RKO (cell line): ENCODE data around the gene CD300LG.
"Not testable (repeated sequence)": the region's sequence is repeated elsewhere in the genome, so short reads cannot be mapped to it uniquely, and the experiment has no call there.

Experiments
- DNase-seq: peaks from one replicate; pipeline ENCODE4 v3.0.0-alpha.2; 2016; ENCODE audit warnings: low spot score

Gene CD300LG, protein sequence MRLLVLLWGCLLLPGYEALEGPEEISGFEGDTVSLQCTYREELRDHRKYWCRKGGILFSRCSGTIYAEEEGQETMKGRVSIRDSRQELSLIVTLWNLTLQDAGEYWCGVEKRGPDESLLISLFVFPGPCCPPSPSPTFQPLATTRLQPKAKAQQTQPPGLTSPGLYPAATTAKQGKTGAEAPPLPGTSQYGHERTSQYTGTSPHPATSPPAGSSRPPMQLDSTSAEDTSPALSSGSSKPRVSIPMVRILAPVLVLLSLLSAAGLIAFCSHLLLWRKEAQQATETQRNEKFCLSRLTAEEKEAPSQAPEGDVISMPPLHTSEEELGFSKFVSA

DNA sequence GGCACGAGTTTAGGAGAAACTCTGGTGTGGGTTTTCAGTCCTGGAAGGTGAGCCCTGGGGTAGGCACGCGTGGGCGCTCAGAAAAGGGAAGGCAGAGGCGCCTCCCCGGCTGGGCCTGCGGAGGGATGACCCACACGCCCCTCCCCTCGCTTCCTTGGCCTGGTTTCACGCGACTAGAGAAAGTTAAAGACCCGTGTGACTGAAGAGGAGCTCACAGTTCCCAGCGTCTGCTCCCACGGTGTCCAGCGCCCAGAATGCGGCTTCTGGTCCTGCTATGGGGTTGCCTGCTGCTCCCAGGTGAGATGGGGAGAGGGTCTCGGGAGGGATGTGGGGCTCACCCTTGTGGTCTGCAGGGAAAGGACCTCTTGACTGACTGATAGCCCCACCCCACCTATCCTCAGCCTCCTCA lies at the start of gene CD300LG:
Gene CD300LG (plus strand): TSS at position 214 of the 409 bp plus-strand sequence. CDS start 41 bp downstream, at position 255.
- DNase-seq, result no peak

DNA sequence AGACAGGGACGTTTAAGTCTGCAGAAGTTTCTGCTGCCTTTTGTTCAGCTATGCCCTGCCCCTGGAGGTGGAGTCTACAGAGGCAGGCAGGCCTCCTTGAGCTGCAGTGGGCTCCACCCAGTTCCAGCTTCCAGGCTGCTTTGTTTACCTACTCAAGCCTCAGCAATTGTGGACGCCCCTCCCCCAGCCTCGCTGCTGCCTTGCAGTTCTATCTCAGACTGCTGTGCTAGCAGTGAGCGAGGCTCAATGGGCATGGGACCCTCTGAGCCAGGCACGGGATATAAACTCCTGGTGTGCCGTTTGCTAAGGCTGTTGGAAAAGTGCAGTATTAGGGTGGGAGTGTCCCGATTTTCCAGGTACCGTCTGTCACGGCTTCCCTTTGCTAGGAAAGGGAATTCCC lies 49.0 kb upstream of the CD300LG start:
- not testable (repeated sequence) for DNase-seq

DNA sequence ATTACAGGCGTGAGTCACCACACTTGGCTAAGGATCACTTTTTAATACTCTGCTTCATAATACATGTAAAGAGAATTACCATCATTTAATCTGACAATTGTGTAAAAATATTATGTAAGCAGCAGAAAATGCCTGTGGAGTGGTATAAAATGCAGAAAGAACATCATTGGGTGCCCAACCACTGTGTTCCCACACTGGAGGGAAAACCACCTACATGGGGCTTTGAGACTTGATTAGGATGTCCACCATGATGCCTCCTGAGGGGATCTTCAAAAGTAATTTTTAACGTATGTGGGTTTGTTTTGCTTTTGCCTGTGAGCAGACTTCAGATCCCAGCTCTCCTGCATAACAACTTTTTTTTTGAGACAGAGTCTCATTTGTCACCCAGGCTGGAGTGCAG lies 47.9 kb upstream of the CD300LG start:
- no peak for DNase-seq

DNA sequence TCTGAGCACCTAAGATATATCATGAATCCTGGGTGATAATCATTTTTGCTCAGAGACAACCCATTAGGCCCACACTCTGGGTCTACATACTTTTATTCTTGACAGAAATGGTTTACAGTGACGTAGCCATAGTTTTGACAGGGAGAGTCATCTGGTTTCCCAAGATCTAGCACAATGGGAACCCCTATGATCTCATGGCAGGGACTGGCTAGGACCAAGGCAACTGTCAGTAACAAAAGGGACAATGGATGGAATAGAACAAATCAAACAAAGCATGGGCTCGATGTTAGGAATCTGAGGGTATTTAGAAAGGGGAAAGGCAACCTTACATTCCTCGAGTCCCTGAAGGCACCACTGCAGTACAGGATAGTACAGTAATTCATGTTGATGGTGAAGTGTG lies 46.2 kb upstream of the CD300LG start:
- no peak for DNase-seq

DNA sequence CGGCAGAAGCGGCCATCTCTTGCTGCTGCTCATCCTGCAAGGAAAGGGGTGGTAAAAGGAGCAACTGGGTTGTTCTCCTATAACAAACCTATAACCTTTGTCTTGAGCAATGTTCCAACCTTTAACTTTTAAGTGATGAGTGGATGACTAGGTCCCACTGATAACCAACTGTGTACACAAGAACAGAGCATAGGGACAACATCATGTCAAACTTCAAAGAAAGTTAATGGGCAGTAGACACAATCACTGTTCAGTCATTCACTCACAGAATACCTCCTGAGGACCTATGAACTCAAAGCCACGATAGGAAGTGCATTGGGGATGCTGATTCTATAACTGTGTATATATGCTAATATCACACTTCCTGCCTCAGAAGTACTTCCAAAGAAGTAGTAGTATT lies 45.1 kb upstream of the CD300LG start:
- no peak for DNase-seq

DNA sequence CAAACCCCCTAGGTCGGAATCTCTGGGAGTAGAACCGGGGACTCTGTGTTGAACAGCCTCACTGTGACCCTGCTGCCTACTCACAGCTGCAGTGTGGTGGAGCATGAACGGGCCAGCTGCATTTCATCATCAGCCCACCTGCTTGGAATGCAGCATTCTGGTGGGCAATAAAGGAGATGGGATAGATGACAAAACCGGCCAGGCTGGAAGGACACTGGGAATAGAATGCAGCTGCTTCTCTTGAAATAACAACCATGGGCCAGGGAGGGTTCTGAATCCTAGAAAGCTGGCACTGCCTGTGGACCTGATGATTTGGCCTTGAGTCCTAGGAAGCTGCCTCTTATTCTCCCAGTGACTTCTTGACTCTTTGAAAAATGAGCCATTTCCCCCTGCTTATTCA lies 43.2 kb upstream of the CD300LG start:
- DNase-seq, result no peak

DNA sequence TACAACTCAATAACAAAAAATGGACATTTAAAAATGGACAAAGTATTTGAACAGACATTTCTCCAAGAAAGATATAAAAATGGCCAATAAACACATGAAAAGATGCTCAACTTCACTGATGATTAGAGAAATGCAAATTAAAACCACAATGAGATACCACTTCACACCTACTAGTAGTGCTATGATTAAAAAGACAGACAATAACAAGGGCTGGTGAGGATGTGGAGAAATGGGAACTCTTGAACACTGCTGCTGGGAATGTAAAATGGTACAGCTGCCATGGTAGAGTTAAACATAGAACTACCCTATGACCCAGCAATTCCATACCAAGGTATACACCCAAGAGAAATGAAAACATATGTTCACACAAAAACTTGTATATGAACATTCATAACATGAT lies 41.9 kb upstream of the CD300LG start:
- no peak for DNase-seq

DNA sequence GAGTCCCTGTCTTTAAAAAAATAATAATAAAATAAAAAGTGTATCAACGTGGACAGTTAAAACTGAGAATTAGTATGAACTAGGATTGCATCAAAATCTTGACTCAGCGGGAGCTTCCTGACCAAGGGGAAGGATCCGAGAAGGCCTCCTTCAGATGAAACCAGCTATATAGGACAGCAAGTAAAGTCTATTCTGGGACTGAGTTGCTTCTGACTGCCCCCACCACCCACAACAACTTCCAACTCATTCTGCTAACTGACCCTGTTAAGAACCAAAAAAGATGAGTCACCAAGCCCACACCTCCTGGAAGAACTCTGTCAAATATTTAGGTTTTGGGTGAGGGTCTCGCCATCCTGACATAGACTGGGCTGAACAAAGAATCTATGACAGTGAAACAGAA lies 38.9 kb upstream of the CD300LG start:
- DNase-seq, result no peak

DNA sequence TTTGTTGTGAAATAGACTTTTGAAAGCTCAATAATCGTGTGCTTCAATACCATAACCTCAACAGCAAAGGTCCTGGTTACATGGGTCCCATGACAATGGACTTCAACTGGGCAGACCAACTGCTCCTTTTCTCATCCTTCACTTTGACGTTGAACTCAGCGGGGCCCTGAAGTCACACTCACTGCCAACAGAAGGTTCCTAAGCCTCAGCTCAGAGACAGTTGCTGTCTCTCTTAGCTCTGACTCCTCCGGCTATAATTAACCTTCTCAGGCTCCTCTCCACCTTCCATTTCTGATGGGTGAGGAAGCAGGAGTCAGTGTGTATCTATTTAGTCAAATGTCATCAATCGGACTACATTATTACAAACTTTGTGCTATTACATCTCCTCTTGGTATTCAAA lies 37.9 kb upstream of the CD300LG start:
- no peak for DNase-seq

DNA sequence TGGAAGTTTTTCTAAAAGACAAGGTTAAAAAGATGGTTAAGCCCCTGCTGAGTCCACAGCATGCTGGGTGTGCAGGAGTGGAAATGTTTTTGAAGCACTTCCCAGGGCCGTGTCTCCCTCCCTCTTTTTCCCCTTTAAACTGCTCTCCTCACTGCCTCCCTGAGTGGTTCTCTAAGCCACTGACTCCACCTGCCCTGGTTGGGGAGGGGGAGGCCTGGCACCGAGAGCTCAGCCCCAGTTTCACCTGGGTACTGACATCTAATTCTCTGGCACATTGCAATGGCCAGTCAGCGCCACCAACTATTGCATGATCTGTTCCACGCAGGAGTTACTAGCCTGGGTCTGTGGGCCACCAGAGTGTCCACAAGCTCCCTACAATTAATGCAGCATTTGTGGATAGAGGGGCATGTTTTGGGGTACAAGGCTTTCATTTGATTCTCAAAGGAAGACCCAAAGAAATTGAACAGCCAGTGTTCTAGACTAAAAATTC lies 36.7 kb upstream of the CD300LG start:
- DNase-seq, result no peak

DNA sequence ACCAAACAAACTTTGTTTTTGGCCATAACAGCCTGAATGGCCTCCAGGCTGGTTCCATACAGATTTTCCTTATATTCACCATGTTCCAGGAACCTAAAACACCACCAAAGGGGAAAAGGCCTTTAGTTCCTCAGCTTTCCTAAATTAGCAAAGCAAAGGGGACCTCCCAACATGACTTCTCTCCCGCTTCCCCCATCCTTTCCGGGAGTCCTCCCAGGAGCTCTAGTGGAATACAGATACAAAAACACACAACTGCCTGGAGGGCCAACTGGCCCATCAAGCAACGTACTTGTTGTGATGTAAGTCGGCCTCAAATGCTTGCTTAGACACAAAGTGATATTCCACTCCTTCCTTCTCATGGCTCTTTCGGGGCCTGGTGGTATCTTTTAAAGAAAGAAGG lies 36.2 kb upstream of the CD300LG start:
- no peak for DNase-seq

DNA sequence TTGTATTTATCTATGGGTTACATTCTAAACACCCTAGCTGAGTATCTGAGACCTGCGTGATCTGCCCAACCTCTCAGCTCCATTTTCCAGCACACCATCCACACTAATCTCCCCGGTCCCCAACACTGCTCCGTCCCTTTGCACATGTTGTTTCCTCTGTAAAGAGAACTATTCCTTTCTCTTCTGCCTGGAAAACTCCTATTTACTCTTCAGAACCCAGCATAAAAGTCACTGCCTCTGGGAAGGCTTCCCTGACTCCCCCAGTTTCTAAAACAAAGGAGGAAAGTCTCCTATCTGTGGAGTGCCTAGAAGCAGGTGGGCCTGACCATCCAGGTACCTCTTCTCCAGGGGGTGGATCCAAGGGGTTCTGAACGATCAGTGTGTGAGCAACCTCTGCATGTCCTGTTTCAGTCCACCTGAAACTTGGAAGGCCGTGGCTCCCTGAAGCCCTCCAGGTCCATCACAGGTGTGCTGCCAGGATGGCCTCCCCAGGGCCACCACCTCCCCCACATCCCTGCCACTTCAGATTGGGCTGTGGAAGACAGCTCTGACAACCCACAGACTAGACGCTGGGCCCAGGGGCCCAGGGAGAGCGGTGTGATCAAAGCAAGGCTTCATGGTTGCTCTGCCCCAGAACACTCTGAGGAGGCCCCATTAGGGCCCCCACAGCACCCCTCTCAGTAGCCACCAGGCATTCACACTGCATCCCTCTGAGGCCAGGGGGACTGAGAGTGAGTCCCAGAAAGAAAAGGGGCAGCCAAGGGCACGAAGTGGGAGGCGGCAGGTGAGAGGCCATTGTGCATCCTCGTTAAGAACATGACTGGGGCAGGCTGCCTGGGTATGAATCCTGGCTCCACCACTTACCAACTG lies 34.3 kb upstream of the CD300LG start:
- no peak for DNase-seq

DNA sequence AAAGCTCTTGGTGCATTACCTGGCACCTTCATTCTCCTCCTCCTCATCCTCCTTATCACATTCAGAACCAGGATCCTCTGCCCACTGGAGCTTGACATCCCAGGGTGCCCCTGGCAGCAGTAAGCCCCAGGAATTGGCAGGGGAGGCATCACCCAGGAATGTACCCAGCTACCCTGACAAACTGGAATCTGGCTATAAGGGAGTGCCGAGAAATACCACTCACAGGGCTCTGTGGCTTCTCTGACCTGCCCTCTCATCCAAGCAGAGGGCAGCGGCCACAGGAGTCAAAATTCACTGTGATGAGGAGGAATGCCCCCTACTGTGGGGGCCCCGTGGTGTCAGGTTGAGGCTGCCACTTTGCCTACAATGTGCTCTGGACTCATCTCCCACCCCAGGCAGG lies 33.6 kb upstream of the CD300LG start:
- DNase-seq, result no peak

DNA sequence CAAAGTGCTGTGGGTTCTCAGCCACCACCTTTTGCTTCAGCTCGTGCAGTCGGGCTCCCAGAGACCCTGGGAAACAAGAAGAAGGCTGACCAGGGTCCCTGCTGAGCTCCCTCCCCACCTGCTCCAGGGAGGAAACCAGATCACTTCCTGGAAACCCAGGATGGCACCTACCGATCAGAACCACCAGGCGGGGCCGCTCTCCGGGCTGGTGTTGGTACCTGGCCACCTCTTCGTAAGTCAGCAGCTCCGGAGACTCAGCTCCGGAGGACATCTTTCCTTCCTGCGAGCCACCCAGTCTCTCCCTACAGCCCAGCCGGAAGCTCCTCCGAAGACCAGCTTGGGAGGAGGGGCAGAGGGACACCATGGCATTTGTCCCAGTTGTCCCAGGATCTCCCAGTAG lies 33.0 kb upstream of the CD300LG start:
- DNase-seq, result no peak

DNA sequence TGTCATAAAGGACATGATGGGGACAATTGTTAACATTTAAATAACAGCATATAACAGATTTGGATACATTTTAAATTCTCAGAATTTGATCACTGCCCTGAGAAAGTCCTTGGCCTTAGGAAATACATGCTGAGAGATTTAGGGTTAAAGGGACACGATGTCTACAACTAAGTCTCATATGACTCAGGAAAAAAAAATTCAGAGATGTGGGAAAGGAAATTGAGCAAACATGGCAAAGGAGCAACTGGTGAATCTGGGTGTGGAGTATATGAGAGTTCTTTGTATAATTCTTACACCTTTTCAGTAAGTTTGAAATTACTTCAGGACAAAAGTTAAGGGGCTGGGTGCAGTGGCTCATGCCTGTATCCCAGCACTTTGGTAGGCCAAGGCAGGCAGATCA lies 32.3 kb upstream of the CD300LG start:
- DNase-seq, result no peak

DNA sequence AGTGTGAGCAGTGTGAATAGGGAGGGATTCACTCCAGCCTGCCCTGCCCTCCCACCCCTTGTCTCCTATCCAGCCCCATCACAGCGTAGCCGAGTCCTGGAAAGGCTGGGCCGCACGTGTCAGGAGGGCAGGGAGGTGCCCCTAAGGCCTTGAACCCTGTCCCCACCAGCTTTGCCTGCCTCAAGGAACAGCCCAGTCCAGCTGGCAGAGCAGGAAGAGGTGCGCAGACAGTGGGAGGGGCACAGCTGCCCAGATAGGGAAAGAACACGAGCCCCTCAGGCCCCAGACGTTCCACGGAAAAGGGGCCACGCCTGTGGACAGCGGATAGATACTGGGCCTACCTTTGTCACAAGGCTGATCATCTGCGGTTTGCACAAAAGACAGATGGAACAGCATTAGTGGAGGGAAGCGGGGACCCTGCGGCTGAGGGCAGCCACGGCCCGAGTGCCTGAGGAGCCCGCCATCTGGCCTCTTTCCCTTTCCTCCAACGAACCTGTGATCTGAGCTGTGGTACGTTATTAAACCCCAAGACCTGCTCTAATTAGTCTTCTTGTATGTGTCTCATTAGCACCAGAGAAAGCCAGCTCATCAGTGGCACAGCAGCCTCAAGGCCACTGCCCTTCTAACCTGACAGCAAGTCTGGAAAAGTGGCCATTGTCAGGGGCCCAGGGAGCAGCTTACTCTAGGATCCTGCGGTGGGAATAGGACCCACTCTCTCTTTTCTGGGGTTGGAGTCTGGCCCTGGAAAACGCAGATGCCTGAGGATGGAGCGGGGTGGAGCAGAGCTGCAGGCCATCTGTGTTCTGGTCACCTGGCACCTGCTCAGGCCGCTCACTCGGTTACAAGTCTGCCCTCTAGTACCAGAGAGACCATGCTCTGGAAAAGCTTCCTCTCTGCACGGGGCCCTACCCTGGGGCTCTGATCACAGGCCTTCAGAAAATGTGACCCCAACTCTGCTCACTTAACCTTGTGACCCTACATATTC lies 30.3 kb upstream of the CD300LG start:
- DNase-seq, result no peak

DNA sequence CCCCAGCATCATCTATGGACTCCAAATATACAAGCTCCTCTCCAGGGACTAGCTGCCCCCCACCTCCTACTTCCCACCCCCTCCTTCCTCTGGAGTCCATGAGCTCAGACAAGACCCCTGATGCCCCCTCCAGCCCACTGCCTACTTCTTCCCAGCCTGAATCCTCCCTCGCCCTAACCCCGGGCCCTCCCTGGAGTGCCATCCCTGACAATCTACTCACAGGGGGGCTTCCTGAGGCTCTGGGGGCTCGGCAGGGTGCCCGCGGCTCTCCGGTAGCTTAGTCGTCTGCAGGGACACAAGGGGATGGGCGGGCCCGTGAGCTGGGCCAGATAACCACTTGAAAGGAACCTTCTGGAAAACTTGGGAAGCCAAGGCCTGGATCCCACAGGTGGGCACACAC lies 29.1 kb upstream of the CD300LG start:
- no peak for DNase-seq

DNA sequence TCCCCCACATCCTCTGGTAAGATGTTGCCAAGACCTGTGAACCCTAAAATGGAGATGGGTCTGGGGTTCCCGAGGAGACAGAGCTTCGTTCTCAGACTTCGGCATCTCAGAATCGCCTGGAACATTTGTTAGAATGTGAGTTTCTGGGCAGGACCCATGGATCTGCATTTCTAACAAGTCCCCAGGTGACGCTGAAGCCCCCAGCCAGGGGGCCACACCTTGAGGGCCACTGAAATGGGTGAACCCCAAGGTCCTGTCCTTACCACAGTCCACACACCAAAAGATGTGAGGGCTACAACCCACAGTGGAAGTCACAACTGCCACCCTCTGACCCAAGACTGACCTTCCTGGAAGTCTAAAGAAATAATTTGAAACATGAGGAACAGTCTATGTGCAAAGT lies 28.0 kb upstream of the CD300LG start:
- no peak for DNase-seq

DNA sequence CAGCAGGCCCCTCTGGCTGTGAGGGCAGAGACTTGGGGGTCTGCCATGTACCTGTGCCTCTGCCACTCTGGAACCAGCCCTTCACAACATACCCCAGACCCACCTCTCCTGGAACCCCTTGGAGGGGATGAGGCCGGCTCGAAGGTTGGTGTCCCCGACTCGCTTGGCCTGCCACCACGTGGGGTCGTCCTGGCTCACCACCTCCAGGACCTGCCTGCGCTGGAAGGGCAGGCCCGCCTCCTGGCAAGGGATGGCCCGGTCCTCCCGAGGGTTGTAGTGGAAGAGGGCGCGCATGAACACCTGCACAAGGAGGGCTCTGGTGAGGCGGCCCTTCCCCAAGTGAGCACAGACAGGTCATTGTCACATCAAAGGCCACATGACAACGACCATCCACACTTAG lies 26.2 kb upstream of the CD300LG start:
- no peak for DNase-seq

DNA sequence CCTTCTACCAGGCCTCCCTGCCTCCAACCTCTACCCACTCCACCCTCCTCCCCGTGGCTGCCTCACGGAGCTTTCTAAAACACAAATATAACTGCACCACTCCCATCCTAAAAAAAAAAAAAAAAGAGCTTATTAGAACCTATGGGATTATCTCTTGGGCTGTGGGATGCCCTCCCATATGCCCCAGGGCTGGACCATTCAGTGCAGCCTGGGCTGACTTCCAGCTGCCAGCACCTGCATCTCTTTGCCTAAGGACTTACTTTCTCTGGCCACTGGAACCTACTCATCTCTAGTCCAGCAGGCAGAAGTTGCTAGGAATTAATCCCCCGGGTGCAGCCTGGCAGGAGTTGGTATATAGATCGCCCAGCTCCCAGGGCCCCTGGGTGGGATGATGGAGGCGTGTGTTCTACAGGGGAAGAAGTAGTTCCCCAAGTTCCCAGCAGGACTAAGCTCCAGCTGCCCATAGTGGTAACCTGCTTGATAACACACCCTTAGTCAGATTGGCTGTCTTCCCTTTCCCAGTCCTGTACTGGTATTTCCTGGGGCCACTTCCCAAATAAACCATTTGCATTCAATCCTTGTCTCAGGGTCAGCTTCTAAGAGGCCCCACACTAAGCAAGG lies 24.3 kb upstream of the CD300LG start:
- no peak for DNase-seq

DNA sequence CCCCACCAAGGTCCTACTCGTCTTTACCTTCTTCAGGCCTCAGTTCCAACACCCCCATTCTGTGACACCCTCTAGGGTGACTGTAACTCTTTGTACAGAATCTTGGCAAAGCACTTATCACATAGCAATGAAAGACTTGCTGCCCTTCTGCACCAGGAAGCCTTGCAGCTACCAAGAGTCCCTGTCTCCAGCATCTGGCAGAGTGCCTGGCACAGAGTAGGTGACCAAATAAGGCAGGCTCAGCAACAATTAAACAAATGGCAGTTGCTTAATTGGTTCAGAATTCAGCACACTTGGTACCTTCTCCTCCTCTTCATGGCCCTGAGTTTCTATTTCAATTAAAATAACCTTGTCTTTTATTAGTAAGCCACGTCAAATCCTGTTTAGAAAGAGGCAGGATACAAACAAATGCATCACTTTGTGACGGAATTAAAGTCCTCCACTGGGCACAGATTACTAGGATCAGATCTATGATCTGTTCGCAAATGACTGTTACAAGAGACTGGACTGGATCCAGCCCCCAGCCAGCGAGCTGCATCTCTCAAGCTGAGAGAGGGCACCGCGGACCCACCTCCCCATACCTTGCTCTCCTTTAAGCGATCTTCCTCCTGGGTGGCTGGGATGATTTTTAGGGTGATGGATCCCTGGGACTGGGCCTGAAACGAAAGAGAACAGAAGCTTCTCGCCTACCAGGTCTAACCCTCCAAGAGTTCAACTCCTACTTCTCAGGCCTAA lies 23.5 kb upstream of the CD300LG start:
- DNase-seq, result no peak
